ENCODE results near the gene LHX3. TPM values are rescaled to one million over a fixed set of nuclear protein-coding genes. Genes with fewer than 3 reads are reported as not detected.
A peak's percentile ranks its signal among the peaks of the same experiment; 100 is the strongest.

LHX3 gene
- total and polyA plus RNA-seq, 2 donors (not counting 1 experiment from before 2014, with no cell fraction given) = not detected

GRCh38 chr9:136171009-136171800 lies 33.7 kb downstream of the LHX3 start:
- TF ChIP-seq CTCF (conservative IDR thresholded peaks at IDR 0.05 in 1 of 2, IDR thresholded peaks at IDR 0.05 in 1 of 2; ENCODE audit: low read depth in 1 of 2, low read length in 2 of 2) (no peak), EZH2 (IDR thresholded peaks at IDR 0.05; ENCODE audit: low read length, missing control alignments) (no peak)
- Histone ChIP-seq H3K9ac (ENCODE audit: insufficient read depth, low read length) (no peak overlapping the region), H3K79me2 (ENCODE audit: control insufficient read depth, insufficient read depth, low read length) (no peaks in the 10 kb centered on the region), H3K4me1 (ENCODE audit: control insufficient read depth, extremely low read depth, insufficient read depth, low read length) (no peaks in the 10 kb centered on the region), H3K27me3 (ENCODE audit: control insufficient read depth, insufficient read depth, low read length) (peaks cover 7% of the 10 kb centered on the region), H3K36me3 (ENCODE audit: control insufficient read depth, insufficient read depth, low read length) (no peaks in the 10 kb centered on the region), H3K27ac (ENCODE audit: insufficient read depth, low read length) (no peak overlapping the region), H2AFZ (ENCODE audit: low read length) (no peak overlapping the region), H3K4me3 (replicated peaks in 1 of 4; ENCODE audit: control extremely low read depth in 1 of 4, insufficient read depth in 1 of 4, low read depth in 3 of 4, low read length in 4 of 4) (no peak overlapping the region), H3K4me2 (ENCODE audit: extremely low read depth, insufficient read depth, low read length) (no peak overlapping the region), H4K20me1 (ENCODE audit: control insufficient read depth, extremely low read depth, insufficient read depth, low read length) (no peaks in the 10 kb centered on the region), H3K9me3 (ENCODE audit: control insufficient read depth, insufficient read depth, low read depth, low read length) (no peaks in the 10 kb centered on the region)
- DNase-seq (ENCODE audit: low read depth in 2 of 2) = peak in 1 of 2 donors; percentile 7

- Histone ChIP-seq H3K9ac (ENCODE audit: insufficient read depth, low read length) (no peak overlapping the region), H2AFZ (ENCODE audit: low read length) (no peak overlapping the region), H3K36me3 (ENCODE audit: control insufficient read depth, insufficient read depth, low read length) (no peaks in the 10 kb centered on the region), H3K9me3 (ENCODE audit: control insufficient read depth, insufficient read depth, low read depth, low read length) (no peaks in the 10 kb centered on the region), H3K27ac (ENCODE audit: insufficient read depth, low read length) (no peak overlapping the region), H3K79me2 (ENCODE audit: control insufficient read depth, insufficient read depth, low read length) (no peaks in the 10 kb centered on the region), H3K4me2 (ENCODE audit: extremely low read depth, insufficient read depth, low read length) (no peak overlapping the region), H3K4me1 (ENCODE audit: control insufficient read depth, extremely low read depth, insufficient read depth, low read length) (no peaks in the 10 kb centered on the region), H3K27me3 (ENCODE audit: control insufficient read depth, insufficient read depth, low read length) (peaks cover 7% of the 10 kb centered on the region), H4K20me1 (ENCODE audit: control insufficient read depth, extremely low read depth, insufficient read depth, low read length) (no peaks in the 10 kb centered on the region), H3K4me3 (replicated peaks in 1 of 4; ENCODE audit: control extremely low read depth in 1 of 4, insufficient read depth in 1 of 4, low read depth in 3 of 4, low read length in 4 of 4) (no peak overlapping the region)
- DNase-seq (ENCODE audit: low read depth in 2 of 2) = peak in 1 of 2 donors; percentile 12
- TF ChIP-seq CTCF (conservative IDR thresholded peaks at IDR 0.05 in 1 of 2, IDR thresholded peaks at IDR 0.05 in 1 of 2; ENCODE audit: low read depth in 1 of 2, low read length in 2 of 2) = peak; percentile 59 to 81
- TF ChIP-seq EZH2 (IDR thresholded peaks at IDR 0.05; ENCODE audit: low read length, missing control alignments) = no peak
These were observed 34.7 kb downstream of the LHX3 start for GRCh38 chr9:136170006-136170901.

GRCh38 chr9:136169495-136169894 lies 35.4 kb downstream of the LHX3 start:
- Histone ChIP-seq H3K36me3 (ENCODE audit: control insufficient read depth, insufficient read depth, low read length) (no peaks in the 10 kb centered on the region), H3K9ac (ENCODE audit: insufficient read depth, low read length) (no peak overlapping the region), H3K4me2 (ENCODE audit: extremely low read depth, insufficient read depth, low read length) (no peak overlapping the region), H3K27me3 (ENCODE audit: control insufficient read depth, insufficient read depth, low read length) (peaks cover 7% of the 10 kb centered on the region), H3K4me1 (ENCODE audit: control insufficient read depth, extremely low read depth, insufficient read depth, low read length) (no peaks in the 10 kb centered on the region), H2AFZ (ENCODE audit: low read length) (no peak overlapping the region), H3K79me2 (ENCODE audit: control insufficient read depth, insufficient read depth, low read length) (no peaks in the 10 kb centered on the region), H3K9me3 (ENCODE audit: control insufficient read depth, insufficient read depth, low read depth, low read length) (no peaks in the 10 kb centered on the region), H3K4me3 (replicated peaks in 1 of 4; ENCODE audit: control extremely low read depth in 1 of 4, insufficient read depth in 1 of 4, low read depth in 3 of 4, low read length in 4 of 4) (no peak overlapping the region), H4K20me1 (ENCODE audit: control insufficient read depth, extremely low read depth, insufficient read depth, low read length) (no peaks in the 10 kb centered on the region), H3K27ac (ENCODE audit: insufficient read depth, low read length) (no peak overlapping the region)
- DNase-seq (ENCODE audit: low read depth in 2 of 2) = no peak
- TF ChIP-seq EZH2 (IDR thresholded peaks at IDR 0.05; ENCODE audit: low read length, missing control alignments) (no peak), CTCF (conservative IDR thresholded peaks at IDR 0.05 in 1 of 2, IDR thresholded peaks at IDR 0.05 in 1 of 2; ENCODE audit: low read depth in 1 of 2, low read length in 2 of 2) (no peak)
